H1 (cell line): ENCODE results near the gene BLVRA. TPM values are rescaled to one million over a fixed set of nuclear protein-coding genes. Genes with fewer than 3 reads are reported as not detected.

ENCODE experiments used
- CTCF ChIP-seq, 3 experiments: IDR thresholded peaks; 1 replicate in 2 of 3; 2 replicates in 1 of 3; pipeline versions ENCODE4 v1.5.1 to v1.6.1; 2011; ENCODE audit warnings: low read length in 3 of 3, mild to moderate bottlenecking in 3 of 3, inconsistent platforms in 2 of 3, low read depth in 1 of 3, moderate library complexity in 1 of 3; ENCODE audit not compliant: insufficient read depth in 1 of 3; ENCODE audit errors: control extremely low read depth in 1 of 3
- TAF7 ChIP-seq: optimal IDR thresholded peaks from 2 replicates; pipeline ENCODE3; 2011; ENCODE audit warnings: low read depth, mild to moderate bottlenecking, inconsistent platforms, low read length, moderate library complexity, borderline replicate concordance
- polyA plus RNA-seq, 7 experiments: library from polyadenylated mRNA; depleted of rRNA in 3 of 7; stranded (reverse) in 5 of 7; unstranded in 2 of 7; fragments of >200 nt in 5 of 7; fragments of 200-250 nt in 2 of 7; gene quantifications; 1 replicate in 5 of 7; 2 replicates in 1 of 7; 4 replicates in 1 of 7; pipeline versions ENCODE4 v1.2.1 to v1.2.3, GENCODE V29; 2011 to 2013; ENCODE audit warnings: missing spikeins in 2 of 7, mixed read lengths in 2 of 7
- total RNA-seq: library from RNA; stranded (reverse); fragmentation: NEBNext Ultra II Directional; extraction: Animal tissue kit (Norgen Biotek cat#: 25700); gene quantifications from 2 replicates; pipeline ENCODE4 v1.2.1, GENCODE V29; 2021
- TF ChIP-seq, protein P1 (sequence below): IDR thresholded peaks from 2 replicates; pipeline ENCODE4 v1.6.1; 2011; ENCODE audit warnings: low read depth, mild to moderate bottlenecking, low read length; ENCODE audit not compliant: insufficient read depth
- TF ChIP-seq, protein P2 (sequence below): fragments of 300-600 bp; sonication (generic); IDR thresholded peaks from 2 replicates; pipeline ENCODE4 v1.7.1; 2012; ENCODE audit warnings: low read length, moderate library complexity, mild to moderate bottlenecking, inconsistent platforms; ENCODE audit not compliant: insufficient replicate concordance

Gene BLVRA
- total and polyA plus RNA-seq, 2 of the 8 experiments (the other 6 are each of a cell fraction or from before 2014, with no cell fraction given) = 16.1 to 37.1 TPM

DNA sequence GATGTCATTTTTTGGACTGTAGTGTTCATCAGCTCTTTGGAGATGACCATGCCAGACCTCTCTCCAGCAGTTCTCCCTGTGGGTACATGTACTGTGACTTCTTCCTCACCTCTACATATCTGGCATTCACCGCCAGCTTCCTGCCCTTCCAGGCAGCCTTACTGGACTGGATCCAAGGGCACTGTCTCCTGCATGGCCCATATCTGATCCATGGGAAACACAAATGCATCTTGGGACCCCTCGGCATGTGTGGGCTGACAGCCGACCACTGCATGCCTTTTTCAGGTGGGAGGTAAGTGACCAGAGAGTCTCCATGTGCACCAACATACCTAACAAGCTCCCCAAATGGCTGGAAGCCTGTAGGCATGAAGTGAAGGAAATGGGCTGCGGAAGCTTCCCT is 3.9 kb upstream of the BLVRA start (continued):
- no peak for TF ChIP-seq CTCF (IDR thresholded peaks at IDR 0.05; ENCODE audit: control extremely low read depth in 1 of 3, insufficient read depth in 1 of 3, low read depth in 1 of 3, low read length in 3 of 3)
- TF ChIP-seq TAF7 = no peak
- TF ChIP-seq, protein P1, sequence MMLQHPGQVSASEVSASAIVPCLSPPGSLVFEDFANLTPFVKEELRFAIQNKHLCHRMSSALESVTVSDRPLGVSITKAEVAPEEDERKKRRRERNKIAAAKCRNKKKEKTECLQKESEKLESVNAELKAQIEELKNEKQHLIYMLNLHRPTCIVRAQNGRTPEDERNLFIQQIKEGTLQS = no peak
- TF ChIP-seq, protein P2, sequence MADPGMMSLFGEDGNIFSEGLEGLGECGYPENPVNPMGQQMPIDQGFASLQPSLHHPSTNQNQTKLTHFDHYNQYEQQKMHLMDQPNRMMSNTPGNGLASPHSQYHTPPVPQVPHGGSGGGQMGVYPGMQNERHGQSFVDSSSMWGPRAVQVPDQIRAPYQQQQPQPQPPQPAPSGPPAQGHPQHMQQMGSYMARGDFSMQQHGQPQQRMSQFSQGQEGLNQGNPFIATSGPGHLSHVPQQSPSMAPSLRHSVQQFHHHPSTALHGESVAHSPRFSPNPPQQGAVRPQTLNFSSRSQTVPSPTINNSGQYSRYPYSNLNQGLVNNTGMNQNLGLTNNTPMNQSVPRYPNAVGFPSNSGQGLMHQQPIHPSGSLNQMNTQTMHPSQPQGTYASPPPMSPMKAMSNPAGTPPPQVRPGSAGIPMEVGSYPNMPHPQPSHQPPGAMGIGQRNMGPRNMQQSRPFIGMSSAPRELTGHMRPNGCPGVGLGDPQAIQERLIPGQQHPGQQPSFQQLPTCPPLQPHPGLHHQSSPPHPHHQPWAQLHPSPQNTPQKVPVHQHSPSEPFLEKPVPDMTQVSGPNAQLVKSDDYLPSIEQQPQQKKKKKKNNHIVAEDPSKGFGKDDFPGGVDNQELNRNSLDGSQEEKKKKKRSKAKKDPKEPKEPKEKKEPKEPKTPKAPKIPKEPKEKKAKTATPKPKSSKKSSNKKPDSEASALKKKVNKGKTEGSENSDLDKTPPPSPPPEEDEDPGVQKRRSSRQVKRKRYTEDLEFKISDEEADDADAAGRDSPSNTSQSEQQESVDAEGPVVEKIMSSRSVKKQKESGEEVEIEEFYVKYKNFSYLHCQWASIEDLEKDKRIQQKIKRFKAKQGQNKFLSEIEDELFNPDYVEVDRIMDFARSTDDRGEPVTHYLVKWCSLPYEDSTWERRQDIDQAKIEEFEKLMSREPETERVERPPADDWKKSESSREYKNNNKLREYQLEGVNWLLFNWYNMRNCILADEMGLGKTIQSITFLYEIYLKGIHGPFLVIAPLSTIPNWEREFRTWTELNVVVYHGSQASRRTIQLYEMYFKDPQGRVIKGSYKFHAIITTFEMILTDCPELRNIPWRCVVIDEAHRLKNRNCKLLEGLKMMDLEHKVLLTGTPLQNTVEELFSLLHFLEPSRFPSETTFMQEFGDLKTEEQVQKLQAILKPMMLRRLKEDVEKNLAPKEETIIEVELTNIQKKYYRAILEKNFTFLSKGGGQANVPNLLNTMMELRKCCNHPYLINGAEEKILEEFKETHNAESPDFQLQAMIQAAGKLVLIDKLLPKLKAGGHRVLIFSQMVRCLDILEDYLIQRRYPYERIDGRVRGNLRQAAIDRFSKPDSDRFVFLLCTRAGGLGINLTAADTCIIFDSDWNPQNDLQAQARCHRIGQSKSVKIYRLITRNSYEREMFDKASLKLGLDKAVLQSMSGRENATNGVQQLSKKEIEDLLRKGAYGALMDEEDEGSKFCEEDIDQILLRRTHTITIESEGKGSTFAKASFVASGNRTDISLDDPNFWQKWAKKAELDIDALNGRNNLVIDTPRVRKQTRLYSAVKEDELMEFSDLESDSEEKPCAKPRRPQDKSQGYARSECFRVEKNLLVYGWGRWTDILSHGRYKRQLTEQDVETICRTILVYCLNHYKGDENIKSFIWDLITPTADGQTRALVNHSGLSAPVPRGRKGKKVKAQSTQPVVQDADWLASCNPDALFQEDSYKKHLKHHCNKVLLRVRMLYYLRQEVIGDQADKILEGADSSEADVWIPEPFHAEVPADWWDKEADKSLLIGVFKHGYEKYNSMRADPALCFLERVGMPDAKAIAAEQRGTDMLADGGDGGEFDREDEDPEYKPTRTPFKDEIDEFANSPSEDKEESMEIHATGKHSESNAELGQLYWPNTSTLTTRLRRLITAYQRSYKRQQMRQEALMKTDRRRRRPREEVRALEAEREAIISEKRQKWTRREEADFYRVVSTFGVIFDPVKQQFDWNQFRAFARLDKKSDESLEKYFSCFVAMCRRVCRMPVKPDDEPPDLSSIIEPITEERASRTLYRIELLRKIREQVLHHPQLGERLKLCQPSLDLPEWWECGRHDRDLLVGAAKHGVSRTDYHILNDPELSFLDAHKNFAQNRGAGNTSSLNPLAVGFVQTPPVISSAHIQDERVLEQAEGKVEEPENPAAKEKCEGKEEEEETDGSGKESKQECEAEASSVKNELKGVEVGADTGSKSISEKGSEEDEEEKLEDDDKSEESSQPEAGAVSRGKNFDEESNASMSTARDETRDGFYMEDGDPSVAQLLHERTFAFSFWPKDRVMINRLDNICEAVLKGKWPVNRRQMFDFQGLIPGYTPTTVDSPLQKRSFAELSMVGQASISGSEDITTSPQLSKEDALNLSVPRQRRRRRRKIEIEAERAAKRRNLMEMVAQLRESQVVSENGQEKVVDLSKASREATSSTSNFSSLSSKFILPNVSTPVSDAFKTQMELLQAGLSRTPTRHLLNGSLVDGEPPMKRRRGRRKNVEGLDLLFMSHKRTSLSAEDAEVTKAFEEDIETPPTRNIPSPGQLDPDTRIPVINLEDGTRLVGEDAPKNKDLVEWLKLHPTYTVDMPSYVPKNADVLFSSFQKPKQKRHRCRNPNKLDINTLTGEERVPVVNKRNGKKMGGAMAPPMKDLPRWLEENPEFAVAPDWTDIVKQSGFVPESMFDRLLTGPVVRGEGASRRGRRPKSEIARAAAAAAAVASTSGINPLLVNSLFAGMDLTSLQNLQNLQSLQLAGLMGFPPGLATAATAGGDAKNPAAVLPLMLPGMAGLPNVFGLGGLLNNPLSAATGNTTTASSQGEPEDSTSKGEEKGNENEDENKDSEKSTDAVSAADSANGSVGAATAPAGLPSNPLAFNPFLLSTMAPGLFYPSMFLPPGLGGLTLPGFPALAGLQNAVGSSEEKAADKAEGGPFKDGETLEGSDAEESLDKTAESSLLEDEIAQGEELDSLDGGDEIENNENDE = no peak
